Fibroblast of skin of left quadriceps (primary cell): ENCODE results near the gene CEP72.
"Not testable (repeated sequence)": the region's sequence is repeated elsewhere in the genome, so short reads cannot be mapped to it uniquely, and the experiment has no call there.

Experiments used
- DNase-seq, 2 experiments: peaks; one replicate each; pipeline ENCODE4 v3.0.0-alpha.2; 2013; ENCODE audit warnings: low read depth in 2 of 2

CEP72 gene

DNA sequence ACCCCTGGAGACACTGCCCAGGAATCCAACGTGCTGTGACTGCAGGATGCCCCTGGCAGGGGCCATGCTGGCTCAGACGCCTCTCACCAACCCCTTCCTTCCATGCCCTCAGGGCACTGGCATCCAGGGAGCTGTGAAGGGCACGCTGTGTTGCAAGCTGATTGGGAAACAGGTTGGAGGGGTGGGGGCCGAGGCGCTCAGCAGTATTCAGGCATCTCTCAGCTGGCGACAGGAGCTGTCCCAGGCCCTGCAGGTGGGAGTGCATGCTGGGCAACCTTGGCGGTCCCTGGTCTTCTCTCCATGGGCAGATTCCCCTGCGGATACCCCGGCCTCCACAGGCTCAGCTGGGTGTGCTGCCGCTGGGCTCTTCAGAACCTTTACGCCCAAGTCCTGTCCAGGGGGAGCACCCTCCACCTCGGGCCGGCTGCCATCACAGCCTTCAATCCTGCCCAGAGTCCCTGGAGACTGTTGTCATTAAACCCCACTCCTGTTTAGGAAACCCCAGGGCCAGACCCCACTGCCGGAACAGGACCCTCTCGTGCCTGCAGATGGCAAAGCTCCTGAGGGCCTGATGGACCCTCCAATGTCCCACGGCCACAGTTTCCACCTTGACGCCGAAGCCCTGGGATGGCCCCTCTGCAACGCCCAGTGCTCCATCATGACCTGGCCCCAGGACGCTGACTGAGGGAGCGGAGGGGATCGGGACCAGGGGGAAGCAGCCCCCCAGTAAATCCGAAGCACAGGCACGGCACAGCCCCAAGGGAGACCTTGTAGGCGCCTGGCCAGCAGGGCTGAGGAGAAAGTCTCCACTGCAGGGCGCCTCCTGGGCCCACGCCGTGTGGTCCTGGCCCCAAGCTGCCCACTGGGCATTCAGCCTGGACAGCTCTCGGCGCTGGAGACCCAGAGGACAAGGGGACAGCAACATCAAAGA, 71.7 kb downstream of the CEP72 start:
- no peak for DNase-seq

DNA sequence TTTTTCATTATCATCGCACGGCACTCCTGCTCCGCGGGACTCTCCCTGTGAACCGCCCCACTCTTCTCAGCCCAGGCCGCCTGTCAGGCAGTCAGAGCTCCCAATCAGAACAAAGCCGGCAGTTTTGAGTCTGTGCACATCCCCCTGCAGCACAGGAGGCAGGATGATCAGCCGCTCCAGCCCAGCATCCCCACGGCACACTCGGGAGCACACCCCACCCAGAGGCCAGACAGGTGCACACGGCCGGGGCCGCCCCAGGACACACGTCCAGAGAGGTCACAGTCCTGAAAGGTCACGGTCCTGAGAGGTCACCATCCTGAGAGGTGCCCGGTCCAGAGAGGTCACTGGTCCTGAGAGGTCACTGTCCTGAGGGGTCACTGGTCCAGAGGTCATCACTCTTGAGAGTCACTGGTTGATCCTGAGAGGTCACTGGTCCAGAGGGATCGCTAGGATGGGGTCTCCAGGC, 72.6 kb downstream of the CEP72 start:
- DNase-seq, result no peak

DNA sequence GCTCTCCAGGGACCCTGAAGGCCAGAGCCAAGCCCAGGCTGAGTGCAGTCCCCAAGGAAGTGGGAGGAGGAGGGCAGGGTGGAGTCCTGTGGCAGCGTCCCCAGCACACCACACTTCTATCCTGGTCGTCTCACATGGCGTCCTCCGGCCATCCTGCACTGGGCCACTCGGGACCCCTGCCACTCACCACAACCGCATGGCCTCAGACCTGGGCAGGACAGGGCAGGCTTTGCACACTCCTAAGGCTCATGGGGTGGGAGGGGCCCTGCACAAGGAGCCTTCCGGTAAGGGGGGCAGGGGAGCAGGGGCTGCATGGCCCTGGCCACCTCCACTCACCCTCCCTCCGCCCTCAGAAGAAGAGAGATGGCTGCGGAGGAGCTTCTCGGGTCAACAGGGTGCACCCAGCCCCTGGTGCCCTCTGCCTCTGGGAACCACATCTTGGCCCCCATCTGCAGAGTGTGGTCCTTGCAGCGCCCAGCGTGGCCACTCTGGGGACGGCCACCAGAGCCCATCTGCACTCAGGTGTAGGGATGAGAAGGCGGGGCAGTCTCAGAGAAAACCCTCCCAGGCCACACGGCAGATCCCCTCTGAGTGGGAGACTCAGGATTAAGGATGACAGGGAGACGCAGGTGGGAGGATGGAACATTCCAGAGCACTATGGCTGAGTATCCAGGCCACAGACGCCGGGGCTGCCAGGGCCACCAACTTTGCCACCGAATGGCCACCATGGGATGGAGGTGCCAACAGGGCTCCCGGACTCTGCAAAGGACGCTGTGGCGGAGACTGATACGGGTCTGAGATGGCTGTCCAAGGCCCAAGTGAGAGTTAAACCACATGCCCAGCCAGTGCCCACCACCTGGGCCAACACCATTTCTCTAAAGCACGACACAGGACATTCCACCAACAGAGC, 73.4 kb downstream of the CEP72 start:
- DNase-seq, result no peak

DNA sequence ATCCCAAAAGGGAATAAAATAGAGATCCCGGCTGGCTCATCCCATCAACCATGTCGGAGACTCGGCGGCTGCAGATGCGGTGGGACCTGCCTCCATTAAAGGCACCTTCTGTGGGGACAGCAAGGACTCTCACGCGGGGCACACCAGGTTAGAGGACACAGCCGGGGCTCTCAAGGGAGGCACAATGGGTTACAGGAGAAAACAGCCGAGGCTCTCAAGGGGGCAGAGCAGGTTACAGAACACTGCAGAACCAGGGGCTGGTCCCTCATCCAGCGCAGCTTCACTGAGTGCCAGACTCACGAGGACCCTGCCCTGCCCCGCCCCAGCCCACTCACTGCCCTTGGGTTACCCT, 74.0 kb downstream of the CEP72 start:
- not testable (repeated sequence) for DNase-seq

DNA sequence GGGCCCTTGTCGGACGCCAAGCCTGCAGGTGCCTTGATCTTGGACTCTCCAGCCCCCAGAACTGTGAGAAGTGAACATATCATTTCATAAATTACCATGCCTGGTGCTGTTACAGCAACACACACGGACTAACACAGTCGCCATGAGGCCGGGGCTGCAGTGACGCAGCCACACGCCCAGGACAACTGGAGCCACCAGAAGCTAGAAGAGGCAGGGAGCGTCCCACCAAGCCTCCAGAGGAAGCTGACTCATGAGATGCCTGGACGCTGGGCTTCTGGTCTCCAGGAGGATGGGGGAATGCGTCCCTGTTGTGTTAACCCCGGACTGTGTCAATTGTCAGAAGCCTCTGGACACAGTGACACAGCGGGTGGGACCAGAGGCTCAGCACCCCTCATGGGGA, 74.8 kb downstream of the CEP72 start:
- DNase-seq, result not testable (repeated sequence)

DNA sequence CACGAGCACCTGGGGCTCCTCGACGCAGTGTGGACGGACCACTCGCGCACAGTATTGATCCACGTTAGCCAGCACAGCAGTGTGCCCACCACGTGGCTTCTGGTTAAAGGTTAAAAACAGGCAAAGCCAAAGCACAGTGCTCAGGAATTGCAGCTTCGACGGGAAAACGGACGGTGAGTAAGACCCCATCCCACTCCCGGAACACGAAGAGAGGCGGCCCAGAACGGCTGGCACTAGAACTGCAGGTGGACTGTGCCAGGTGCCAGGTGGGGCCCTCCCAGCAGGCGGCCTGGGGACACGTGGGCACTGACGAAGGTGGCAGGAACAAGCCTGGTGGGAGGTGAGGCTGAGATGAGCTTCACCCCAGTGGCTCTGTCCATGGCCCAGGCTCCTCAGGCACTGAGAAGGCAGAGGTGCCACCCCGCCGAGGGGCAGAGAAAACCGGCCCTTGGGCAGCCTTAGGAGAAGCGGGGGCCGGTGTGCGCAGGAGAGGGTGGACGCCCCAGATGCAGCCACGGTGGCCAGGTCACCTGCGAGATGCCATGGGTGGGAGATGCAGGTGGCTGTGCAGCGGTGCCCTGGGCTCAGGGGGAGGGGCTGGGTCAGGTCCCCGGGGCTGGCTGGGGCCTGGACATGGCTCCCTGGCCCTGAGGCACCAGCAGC, 76.3 kb downstream of the CEP72 start:
- DNase-seq, result not testable (repeated sequence)

DNA sequence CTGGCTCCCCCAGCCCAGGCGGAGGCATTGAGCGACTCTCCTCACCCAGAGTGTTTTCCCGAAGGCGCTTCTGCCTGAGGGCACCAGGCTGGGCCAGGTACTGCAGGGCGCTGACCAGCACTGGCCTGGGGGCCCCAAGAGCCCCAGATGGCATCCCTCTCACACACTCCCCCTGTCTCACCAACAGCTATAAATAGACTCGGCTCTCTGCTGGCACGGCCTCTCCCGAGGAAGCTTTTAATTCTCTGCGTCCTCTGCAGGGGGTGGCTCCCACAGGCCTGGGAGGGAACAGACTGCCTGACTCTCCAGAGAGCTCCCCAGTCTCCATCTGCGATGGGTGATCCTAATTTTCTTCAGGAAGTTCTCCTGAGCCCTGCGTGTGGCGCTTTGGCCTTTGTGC, 78.2 kb downstream of the CEP72 start:
- not testable (repeated sequence) for DNase-seq

DNA sequence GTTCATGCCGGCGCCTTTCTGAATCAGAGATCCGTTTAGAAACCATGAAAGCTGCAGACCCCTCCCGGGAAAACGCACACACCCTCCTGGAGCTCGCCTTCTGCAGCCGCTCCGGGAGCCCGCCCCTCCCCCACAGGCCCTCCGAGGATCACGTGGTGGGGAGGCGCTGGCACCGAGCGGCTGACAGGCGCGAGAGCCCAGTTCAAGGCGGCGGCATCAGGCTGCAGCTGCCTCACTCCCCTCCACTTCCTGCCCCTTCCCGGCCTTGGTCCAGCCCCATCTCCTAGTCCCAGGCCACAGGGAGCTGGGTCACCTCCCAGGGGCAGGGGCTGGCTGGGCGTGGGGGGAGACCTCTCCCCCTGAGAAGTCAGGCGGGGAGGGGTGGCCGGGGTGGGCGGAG, 78.9 kb downstream of the CEP72 start:
- DNase-seq, result not testable (repeated sequence)

DNA sequence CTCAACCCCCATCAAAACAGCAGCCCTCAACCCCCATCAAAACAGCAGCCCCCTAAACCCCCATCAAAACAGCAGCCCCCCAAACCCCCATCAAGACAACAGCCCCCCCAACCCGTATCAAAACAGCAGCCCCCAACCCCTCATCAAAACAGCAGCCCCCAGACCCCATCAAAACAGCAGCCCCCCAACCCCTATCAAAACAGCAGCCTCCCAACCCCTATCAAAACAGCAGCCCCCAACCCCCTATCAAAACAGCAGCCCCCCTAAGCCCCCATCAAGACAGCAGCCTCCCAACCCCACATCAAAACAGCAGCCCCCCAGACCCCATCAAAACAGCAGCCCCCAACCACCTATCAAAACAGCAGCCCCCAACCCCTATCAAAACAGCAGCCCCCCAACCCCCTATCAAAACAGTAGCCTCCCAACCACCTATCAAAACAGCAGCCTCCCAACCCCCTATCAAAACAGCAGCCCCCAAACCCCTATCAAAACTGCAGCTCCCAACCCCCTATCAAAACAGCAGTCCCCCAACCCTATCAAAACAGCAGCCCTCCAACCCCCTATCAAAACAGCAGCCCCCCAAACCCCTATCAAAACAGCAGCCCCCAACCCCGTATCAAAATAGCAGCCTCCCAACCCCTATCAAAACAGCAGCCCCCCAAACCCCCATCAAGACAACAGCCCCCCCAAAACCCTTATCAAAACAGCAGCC, 79.8 kb downstream of the CEP72 start:
- no peak for DNase-seq

DNA sequence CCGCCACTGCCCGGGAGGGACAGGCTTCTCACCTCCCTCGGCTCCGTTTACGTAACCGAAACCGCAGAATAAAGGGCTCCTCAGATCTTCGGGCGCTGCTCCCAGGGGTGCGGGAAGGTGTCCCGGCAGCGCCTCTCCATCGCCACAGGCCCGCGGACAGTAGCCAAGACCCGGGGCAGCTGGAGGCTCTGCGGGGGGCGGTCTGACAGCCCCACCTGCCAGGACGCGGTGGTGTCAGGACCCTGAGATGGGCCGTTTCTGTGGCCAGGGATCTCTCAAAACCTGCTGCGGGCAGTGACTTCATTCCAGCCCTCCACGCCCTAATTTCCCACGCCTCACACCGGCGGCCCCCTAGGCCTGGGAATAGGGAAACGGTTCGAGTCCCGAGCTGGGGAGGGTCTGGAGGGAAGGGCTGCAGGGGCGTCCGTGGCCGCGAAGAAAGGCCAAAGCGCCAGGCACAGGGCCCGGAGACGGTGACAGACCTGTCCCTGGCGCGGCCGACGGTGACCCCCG, 80.4 kb downstream of the CEP72 start:
- DNase-seq, result not testable (repeated sequence)

DNA sequence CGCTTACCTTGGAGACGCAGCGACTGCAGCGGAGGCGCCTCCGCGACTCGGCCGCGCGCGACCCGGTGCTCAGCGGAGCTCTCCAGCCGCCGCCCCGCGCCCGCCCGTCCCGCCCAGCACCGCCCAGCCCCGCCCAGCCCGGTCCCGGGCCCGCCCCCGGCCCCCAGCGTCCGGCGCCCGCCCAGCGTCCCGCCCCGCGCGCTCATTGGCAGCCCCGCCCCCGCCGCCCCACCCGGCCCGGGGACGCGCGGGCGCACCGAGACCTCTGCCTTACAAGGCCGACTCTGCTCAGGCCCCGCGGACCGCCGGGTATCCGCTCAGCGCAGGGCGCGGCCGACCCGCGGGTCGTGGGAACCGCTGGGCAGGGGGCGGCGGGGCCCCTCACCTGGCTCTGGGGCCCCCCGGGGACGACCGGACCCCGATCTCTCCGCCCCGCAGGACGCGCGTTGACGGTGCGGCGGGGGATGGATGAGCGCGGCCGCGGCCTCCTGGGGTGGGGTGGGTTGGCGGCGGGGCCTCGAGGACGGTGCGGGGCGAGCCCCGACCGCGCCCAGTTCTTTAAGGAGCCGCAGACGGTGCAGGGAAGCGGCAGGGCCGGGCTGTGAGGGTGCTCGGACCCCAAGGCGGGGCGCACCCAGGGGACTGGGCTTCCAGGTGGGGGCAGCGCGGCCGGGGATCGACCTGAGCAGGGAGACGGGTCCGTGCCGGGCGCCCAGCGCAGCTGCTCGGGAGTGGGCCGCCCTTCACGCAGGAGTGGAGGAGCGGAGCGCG, 81.3 kb downstream of the CEP72 start, which contains the start of gene TPPP:
TSS of gene TPPP (minus strand) at position 82 of the 771 bp plus-strand sequence. CDS start 15,292 bp downstream, outside the sequence.
- DNase-seq, result not testable (repeated sequence)

DNA sequence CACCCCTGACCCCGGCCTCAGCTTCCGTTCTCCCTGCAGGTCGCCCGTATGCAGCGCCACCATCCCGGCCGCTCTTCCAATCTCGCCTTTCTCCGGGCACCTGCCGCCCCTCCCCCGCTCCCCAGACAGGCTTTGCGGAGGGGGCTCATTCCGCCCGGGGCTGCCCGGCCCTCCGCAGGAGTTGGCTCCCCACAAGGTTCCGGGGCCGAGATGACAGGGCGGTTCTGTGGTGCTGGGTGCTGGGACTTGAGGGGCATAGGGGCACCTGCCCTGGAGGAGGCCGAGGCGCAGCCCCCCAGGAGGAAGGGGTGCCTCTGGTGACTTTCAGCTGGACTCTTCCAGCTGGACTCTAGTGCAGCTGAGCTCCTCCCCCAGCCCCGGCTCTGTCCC, 81.9 kb downstream of the CEP72 start:
- DNase-seq, result not testable (repeated sequence)

DNA sequence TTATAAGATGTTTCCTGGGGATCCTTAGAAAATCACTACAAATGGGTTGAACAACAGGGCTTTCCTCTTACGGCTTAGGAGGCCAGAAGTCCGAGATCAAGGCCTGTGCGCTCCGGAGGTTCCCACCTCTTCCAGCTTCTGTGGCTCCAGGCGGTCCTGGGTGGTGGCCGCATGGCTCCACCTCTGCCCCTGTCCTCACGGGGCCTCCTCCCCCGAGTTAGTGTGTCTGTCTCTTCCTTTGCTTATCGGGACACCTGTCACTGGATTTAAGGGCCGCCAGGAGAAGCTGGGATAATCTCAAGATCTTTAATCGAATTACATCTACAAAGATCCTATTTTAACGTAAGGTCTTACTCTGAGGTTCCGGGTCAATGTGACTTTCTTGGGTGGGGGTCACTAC, 83.3 kb downstream of the CEP72 start:
- not testable (repeated sequence) for DNase-seq

DNA sequence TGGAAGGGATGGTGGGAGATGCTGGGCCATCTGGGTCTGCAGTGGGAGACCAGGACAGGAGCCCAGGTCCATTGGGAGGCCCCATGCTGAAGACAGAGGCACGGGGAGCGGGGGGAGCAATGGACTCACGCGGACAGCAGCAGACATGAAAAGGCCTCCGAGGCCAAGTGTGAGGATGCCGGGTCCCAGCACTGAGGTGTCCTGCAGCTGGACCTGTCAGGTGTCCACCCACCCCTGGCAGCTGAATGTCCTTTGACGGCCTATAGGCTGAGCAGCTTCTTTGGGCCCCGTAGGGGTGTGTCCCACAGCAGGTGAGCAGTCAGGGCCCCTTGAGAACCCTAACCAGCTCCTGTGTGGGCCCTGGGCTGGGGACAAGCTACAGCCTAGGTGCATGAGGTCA, 84.1 kb downstream of the CEP72 start:
- not testable (repeated sequence) for DNase-seq

DNA sequence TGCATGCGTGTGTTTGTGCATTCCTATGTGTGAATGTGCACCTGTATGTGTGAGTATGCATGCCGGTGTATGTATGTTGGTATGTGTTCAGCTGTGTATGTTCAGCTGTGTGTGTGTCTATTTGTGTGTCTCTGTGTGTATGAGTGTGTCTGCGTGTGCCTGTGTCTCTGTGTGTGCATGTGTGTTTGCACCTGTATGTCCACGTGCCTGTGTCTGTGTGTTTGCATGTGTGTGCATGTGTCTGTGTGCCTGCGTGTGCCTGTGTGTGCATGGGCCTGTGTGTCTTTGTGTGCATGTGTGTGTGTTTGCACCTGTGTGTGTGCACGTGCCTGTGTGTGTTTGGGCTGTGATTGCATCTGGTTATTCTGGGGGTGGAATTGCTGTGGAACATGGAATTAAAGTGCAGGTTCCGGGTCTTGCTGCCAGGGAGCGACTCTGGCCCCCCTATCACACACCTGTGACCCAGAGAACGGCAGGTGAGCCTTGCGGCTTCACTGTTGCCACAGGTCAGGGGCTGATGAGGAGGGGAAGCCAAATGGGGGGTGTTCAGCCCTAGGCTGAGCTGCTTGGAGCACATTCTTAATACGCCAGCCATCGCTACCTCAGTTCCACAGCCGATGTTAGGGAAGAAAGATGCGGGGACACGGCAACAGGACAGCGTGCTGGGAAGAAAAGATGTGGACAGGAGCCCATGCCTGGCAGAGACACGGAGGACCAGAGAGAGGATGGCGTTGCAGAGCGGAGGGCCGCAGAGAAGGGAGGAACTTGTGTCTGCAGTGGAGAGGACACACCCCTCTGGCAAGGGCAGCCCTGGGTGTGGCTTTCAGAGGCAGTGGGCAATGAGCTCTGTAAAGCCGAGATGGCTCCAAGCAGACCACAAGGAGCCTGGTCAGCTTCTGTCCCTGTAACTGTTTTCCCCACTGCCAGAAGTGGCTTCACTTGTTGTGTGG, 84.9 kb downstream of the CEP72 start:
- not testable (repeated sequence) for DNase-seq
